Astrocyte of the spinal cord (primary cell): Measurements from ENCODE around the gene CFAP299.
A peak's percentile ranks its signal among the peaks of the same experiment; 100 is the strongest.

Source experiments
- DNase-seq: peaks from one replicate; pipeline ENCODE4 v3.0.0; 2011; ENCODE audit warnings: low read depth, low spot score
- H3K4me3 ChIP-seq: 2 replicates; pipeline ENCODE4 v1.5.1; 2011; ENCODE audit warnings: low read depth, mild to moderate bottlenecking, low read length, moderate library complexity
- in situ Hi-C: cut with HindIII; loops from 2 replicates; pipeline ENCODE4 v1.10.0; 2017; ENCODE audit warnings: low sequenced_read_pairs
- TF ChIP-seq, protein P1 (sequence below): IDR thresholded peaks from 2 replicates; pipeline ENCODE4 v1.5.1; 2012; ENCODE audit warnings: low read depth, mild to moderate bottlenecking, low read length, inconsistent platforms

The CFAP299 gene

DNA sequence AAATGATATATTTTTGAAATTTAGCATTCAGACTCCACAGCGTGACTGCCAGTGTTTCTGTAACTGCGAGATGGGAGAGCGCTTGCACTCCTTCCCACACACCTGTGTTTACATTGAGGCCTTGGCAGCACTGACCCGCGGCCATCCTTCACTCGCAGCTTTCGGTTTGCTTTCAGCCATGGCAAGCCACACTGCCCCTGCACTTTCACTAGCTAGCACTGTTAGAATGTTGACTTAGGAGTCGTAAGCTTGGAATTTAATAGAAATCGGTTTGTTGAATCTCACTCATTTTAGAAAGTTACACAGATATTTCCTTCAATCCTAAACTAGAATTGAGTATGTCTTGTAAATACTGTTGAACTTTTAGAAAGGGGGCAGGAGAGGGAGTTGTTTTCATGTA is 136.2 kb downstream of the CFAP299 start:
- TF ChIP-seq, protein P1, sequence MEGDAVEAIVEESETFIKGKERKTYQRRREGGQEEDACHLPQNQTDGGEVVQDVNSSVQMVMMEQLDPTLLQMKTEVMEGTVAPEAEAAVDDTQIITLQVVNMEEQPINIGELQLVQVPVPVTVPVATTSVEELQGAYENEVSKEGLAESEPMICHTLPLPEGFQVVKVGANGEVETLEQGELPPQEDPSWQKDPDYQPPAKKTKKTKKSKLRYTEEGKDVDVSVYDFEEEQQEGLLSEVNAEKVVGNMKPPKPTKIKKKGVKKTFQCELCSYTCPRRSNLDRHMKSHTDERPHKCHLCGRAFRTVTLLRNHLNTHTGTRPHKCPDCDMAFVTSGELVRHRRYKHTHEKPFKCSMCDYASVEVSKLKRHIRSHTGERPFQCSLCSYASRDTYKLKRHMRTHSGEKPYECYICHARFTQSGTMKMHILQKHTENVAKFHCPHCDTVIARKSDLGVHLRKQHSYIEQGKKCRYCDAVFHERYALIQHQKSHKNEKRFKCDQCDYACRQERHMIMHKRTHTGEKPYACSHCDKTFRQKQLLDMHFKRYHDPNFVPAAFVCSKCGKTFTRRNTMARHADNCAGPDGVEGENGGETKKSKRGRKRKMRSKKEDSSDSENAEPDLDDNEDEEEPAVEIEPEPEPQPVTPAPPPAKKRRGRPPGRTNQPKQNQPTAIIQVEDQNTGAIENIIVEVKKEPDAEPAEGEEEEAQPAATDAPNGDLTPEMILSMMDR = no peak
- peak; percentile 39 for DNase-seq
- H3K4me3 ChIP-seq = peak overlapping the region; percentile 16
- in situ Hi-C loops = no loop called here

DNA sequence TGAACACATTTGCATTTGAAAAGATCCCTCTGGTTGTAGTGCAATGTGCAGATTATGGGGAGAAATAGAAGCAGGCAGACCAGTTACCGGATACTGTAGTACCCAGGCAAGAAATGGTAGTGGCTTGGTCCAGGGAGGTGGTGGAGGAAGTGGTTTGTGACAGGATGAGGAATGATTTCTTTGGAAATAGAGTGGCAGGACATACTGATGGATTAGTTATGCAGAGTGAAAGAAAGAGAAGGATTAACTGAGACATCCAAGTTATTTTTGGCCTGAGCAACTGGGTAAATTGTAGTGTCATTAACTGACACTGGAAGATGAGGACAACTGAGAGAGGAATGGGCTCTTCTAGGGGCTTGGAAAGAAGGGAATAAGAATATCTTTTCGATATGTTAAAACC is 139.7 kb downstream of the CFAP299 start:
- in situ Hi-C loops = no loop called here

DNA sequence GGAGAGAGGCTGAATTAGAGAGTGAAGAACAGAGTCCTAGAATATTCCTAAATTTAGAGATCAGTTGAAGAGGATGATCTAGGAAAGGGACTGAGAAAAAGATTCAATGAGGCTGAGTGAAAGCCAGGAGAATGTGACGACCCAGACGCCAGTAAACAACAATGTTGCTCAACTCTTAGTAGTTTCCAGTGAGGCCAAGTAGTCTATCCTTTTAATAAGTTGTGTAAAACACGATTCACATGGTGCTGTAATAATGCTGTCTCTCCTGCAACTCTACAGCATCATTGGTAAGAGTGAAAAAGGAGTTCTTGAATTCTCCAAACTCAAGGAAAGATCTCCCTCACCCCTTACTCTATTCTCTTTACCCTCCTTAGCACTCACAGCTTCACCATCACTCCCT is 140.3 kb downstream of the CFAP299 start:
- in situ Hi-C loops = no loop called here
- TF ChIP-seq, protein P1 = no peak
- H3K4me3 ChIP-seq = no peak overlapping the region
- DNase-seq = no peak

More for the DNA sequence above, 139.7 kb downstream of the CFAP299 start:
- TF ChIP-seq, protein P1 = no peak
- no peak overlapping the region for H3K4me3 ChIP-seq
- no peak for DNase-seq

DNA sequence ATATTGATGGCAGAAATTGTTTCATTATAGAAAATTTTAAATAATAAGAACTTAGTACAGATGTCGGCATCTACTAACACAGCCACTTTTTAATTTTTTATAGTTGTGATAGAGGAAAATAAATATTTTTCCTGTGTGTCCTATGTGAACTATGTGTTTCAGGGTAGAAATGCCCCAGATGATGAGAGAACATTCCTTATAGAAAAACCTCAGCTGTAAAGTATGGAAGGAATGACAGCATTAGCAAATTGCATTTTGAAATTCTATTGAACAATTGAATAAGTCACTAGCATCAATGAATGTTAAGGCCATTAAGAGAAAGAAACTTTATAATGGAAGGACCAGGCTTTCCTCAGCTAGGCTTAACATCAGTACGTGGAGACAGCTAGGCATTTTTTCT is 149.2 kb downstream of the CFAP299 start:
- TF ChIP-seq, protein P1 = no peak

DNA sequence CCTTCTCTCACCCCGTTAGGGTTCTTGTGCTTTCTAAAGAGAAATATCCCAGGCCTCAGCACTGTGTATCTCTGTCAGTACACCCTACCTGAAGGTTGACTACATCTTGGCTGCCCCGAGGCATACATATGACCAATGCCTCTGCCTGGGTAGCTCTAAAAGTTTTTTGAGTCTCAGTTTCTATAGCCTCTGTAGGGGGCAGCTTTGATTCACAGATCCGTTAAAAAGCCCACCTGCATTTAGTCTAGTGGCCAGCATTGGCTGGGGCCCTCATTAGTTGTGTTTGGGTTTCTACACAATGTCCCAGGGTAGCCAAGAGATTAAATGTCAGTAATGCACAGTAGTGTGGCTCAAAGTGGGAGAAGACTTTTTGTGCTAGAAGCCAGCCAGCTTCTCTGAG is 151.1 kb downstream of the CFAP299 start:
- in situ Hi-C loops = no loop called here
- TF ChIP-seq, protein P1 = no peak
- DNase-seq = no peak
- no peak overlapping the region for H3K4me3 ChIP-seq

More for the DNA sequence above, 149.2 kb downstream of the CFAP299 start:
- in situ Hi-C loops = no loop called here
- no peak for DNase-seq
- no peak overlapping the region for H3K4me3 ChIP-seq

DNA sequence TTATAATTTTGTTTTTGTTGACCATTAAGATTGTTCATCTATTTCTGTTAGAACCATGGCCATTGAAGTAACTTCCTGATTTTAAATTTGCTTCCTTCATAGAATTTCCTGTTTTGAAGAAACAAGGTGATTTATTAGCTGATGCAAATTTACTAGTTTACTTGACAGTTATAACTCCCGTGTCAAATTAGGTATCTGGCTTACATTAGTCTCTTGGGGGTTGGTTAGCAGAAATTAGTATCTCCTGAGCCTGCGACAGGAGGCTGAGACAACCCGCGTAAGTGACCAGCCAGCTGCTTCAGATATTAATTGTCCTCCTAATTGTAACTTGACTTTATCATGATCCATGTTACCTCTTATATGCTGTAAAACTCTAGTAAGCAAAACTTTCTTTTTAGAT is 154.3 kb downstream of the CFAP299 start:
- TF ChIP-seq, protein P1 = no peak
- no peak overlapping the region for H3K4me3 ChIP-seq
- in situ Hi-C loops = no loop called here
- no peak for DNase-seq

DNA sequence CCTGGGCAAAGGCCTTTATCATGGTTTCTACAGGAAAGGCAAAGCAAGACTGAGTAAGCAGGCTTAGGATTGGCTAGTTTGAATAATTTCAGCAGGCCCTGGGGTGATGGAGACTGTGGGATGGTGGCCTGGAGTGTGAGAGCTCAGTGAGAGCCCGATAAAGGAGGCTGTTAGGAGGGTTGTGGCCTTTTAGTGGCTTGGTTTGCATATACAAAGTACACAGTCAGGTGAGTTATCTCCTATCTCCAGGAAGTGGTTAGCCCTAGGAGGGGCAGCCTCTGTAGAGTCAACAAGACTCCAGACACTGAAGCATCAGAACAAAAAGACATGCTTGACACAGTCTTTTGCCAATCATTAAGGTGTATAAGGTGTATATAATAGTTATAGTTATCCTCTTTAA is 157.2 kb downstream of the CFAP299 start:
- no peak overlapping the region for H3K4me3 ChIP-seq
- TF ChIP-seq, protein P1 = no peak
- no peak for DNase-seq
- in situ Hi-C loops = no loop called here
